HFF-Myc (cell line): ENCODE results near the gene KDM8.

Source experiments
- DNase-seq: peaks from one replicate; pipeline ENCODE4 v3.0.0-alpha.2; 2011; ENCODE audit warnings: low read depth; ENCODE audit errors: extremely low read depth
- H3K4me3 ChIP-seq: replicated peaks from 2 replicates; pipeline ENCODE4 v1.5.1; 2011; ENCODE audit warnings: low read depth, mild to moderate bottlenecking, control low read depth, low read length
- TF ChIP-seq, protein P1 (sequence below): IDR thresholded peaks from 2 replicates; pipeline ENCODE4 v1.5.1; 2012; ENCODE audit warnings: mild to moderate bottlenecking, low read depth, low read length, control low read depth; ENCODE audit errors: missing control alignments

KDM8 gene

DNA sequence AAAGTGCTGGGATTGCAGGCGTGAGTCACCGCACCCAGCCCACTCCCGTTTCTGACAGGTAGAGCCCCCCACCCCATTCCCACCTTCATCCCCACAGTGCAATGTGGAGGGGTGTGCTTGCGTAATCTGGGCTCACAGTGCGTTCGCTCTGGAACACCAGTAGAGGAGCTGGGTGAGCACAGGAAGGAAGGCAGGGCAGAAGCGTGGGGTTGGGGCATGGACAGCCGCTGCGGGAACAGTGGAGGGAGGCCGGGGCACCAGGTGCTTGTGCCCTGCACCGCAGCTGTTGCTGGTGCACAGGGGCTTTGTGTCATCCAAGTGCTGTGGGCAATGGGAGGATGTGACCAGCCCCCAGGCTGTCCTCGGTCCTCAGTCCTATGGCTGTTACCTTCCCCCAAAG, 24.7 kb downstream of the KDM8 start:
- H3K4me3 ChIP-seq: no peak overlapping the region
- DNase-seq: no peak
- TF ChIP-seq, protein P1, sequence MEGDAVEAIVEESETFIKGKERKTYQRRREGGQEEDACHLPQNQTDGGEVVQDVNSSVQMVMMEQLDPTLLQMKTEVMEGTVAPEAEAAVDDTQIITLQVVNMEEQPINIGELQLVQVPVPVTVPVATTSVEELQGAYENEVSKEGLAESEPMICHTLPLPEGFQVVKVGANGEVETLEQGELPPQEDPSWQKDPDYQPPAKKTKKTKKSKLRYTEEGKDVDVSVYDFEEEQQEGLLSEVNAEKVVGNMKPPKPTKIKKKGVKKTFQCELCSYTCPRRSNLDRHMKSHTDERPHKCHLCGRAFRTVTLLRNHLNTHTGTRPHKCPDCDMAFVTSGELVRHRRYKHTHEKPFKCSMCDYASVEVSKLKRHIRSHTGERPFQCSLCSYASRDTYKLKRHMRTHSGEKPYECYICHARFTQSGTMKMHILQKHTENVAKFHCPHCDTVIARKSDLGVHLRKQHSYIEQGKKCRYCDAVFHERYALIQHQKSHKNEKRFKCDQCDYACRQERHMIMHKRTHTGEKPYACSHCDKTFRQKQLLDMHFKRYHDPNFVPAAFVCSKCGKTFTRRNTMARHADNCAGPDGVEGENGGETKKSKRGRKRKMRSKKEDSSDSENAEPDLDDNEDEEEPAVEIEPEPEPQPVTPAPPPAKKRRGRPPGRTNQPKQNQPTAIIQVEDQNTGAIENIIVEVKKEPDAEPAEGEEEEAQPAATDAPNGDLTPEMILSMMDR: no peak

DNA sequence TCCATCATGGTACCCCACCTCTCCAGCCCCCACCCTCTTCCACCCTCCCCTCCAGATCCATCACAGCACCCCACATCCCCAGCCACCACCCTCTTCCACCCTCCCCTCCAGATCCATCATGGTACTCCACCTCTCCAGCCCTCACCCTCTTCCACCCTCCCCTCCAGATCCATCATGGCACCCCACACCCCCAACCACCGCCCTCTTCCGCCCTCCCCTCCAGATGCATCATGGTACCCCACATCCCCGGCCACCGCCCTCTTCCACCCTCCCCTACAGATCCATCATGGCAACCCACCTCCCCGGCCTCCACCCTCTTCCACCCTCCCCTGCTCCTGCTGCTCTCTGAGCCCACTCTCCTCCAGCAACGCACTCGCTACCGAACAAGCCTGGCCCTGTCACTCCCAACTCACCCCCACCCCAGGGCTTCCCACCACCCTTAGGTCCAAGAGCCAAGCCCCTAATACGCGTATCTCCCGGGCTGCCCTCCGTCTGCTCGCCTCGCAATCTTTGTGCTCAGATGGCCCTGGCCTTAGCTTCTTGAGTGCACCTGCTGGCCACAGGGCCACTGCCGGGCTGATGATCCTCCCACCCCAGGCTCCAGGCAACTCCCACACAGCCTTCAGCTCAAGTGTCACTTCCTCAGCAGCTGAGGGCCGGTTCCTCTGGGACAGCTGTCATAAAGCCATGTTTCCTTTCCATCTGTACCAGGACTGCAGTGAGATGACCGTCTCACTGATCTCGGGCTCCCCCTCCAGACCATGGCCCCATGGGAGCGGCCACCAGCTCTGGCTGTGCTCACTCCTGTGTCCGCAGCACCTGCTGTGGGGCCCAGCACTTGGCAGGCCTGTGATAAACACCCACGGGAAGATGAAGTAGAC, 25.5 kb downstream of the KDM8 start:
- TF ChIP-seq, protein P1: no peak
- no peak overlapping the region for H3K4me3 ChIP-seq
- DNase-seq: no peak

DNA sequence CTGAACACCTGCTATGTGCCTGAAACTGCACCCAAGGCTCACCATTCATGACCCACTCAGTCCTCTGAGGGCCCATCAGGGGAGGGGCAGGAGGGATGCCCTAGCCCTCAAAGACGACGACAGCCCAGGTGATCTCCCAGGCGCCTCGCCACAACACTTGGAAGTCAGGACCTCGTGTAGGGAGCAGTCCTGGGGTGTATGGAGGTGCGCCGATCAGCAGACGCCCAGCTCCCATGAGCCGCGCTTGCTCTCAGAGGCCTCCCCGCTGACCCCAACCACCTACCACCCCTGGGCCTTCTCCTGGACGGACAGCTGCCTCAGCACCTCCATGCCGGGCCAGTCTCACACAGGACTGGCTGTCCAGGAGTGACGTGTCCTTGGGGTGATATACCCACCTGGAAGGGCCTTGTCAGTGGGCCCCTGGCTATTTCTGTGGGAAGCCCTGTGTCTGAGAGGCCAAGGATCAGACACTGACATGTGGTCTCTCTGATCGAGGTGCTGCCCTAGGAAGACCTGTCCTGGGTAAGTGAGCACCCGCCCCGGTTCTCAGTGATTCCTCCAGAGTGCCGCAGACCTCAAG, 26.7 kb downstream of the KDM8 start:
- H3K4me3 ChIP-seq: no peak overlapping the region
- DNase-seq: no peak
- TF ChIP-seq, protein P1: no peak

DNA sequence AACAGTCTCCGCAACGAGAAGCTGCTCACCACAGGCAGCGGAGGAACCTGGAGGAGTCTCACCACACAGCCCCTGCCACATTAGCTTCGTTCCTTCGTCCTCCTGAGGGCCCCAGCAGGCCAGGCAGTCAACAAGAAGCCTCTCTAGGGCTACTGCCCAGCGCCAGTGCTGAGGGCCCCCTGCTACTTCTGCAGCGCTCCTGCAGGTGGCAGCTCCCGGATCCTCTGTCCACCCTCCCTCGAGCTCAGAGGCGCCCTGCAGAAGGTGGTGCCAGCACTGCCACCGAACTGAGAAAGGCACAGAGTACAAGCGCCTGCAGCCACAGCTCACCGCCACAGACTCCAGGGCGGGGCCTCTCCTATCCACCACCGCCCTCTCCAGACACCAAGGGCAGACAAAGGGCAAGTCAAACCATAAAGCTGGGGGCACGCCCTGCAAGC, 27.3 kb downstream of the KDM8 start:
- no peak for DNase-seq
- no peak overlapping the region for H3K4me3 ChIP-seq
- TF ChIP-seq, protein P1: no peak

DNA sequence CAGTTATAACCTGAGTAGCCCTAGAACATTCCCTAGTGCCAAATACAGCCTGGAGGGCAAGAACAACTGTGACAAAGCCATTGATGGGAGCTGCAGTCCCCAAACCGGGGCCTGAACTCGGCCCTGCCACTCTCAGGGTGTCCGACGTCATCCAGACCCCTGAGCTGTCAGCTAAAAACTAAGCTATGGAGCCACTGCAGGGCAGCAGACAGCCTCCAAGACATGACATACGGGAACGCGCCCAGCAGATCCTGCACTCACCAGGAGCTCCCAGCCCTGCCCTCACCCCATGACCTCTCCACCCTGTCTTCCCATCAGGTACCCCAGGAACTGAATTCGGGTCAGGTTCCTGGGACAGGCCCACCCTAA, 28.4 kb downstream of the KDM8 start:
- TF ChIP-seq, protein P1: no peak
- no peak for DNase-seq
- no peak overlapping the region for H3K4me3 ChIP-seq

DNA sequence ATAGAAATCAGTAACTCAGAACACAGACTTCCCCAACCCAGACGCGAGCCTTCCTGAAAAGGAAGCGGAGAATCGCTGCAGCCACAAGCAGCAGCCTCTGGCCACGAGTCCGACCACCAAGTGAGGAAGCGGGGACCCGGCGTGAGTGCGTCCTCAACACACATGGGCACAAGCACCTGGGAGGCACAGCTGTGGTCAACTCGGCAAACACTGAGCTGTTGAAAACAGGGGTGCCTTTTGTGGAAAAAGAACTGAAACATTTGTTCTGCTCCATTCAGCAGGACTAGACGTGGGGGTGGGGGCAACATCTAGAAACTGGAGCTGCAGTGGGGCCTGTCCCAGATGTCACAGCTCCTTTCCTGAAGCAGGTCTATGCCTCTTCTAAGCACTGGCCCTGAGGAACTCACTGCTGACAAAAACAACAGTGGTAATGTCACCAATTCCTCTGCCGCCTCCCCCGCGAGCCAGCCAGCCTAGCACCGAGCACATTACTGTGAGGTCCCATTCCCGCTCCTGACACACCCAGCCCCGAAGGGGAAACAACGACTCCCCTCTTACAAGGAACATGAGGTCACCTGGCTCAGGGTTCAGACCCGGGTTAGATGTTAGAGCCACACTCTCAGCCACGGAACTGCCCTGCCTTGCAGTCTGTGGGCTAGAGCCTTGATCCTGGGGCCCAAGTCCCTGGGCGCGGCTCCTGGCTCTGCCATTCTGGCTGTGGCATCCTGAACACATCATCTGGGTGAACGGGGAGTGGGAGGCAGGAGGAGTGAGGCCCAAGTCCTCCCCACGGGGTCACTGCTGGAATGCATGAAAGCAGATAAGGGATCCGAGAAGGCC, 29.0 kb downstream of the KDM8 start:
- no peak overlapping the region for H3K4me3 ChIP-seq
- no peak for DNase-seq
- TF ChIP-seq, protein P1: no peak
